Endothelial cell of hepatic sinusoid (primary cell): ENCODE data around the gene TTC12.

ENCODE experiments used
- in situ Hi-C: cut with HindIII; loops from 2 replicates; pipeline ENCODE4 v1.10.0; 2017; ENCODE audit warnings: low sequenced_read_pairs

The TTC12 gene

GRCh38 chr11:113314389-113315301 lies at the start of gene TTC12:
Gene TTC12, plus strand, starts transcription at chr11:113314583. Its CDS starts 1,675 bp downstream, at chr11:113316258.
- in situ Hi-C loops: no loop called here

GRCh38 chr11:113265362-113265761 lies 49.0 kb upstream of the TTC12 start:
- in situ Hi-C loops: no loop called here

- in situ Hi-C loops: no loop called here
Observed at GRCh38 chr11:113267493-113267892, 46.9 kb upstream of the TTC12 start.

GRCh38 chr11:113269096-113269495 lies 45.3 kb upstream of the TTC12 start:
- in situ Hi-C loops: no loop called here

- in situ Hi-C loops: no loop called here
Observed at GRCh38 chr11:113269636-113270035, 44.7 kb upstream of the TTC12 start.

GRCh38 chr11:113270080-113270479 lies 44.3 kb upstream of the TTC12 start:
- in situ Hi-C loops: no loop called here

GRCh38 chr11:113271551-113272245 lies 42.7 kb upstream of the TTC12 start:
- in situ Hi-C loops: no loop called here

- in situ Hi-C loops: no loop called here
Observed at GRCh38 chr11:113272281-113272680, 42.1 kb upstream of the TTC12 start.

GRCh38 chr11:113272927-113273615 lies 41.3 kb upstream of the TTC12 start:
- in situ Hi-C loops: no loop called here

- in situ Hi-C loops: no loop called here
Observed at GRCh38 chr11:113273720-113274119, 40.7 kb upstream of the TTC12 start.

- in situ Hi-C loops: no loop called here
Observed at GRCh38 chr11:113274713-113275582, 39.4 kb upstream of the TTC12 start.

GRCh38 chr11:113275602-113276001 lies 38.8 kb upstream of the TTC12 start:
- in situ Hi-C loops: no loop called here

- in situ Hi-C loops: no loop called here
Observed at GRCh38 chr11:113276466-113276865, 37.9 kb upstream of the TTC12 start.

GRCh38 chr11:113277907-113278306 lies 36.5 kb upstream of the TTC12 start:
- in situ Hi-C loops: no loop called here

GRCh38 chr11:113278481-113278880 lies 35.9 kb upstream of the TTC12 start:
- in situ Hi-C loops: no loop called here

- in situ Hi-C loops: no loop called here
Observed at GRCh38 chr11:113278925-113279324, 35.5 kb upstream of the TTC12 start.

GRCh38 chr11:113279591-113279990 lies 34.8 kb upstream of the TTC12 start:
- in situ Hi-C loops: no loop called here

- in situ Hi-C loops: no loop called here
Observed at GRCh38 chr11:113281052-113281725, 33.2 kb upstream of the TTC12 start.

GRCh38 chr11:113282898-113283437 lies 31.4 kb upstream of the TTC12 start:
- in situ Hi-C loops: no loop called here

GRCh38 chr11:113283881-113284280 lies 30.5 kb upstream of the TTC12 start:
- in situ Hi-C loops: no loop called here
